GM23248 (cell line): ENCODE data around the gene ALDH3B1.
"Not testable (repeated sequence)": the region's sequence is repeated elsewhere in the genome, so short reads cannot be mapped to it uniquely, and the experiment has no call there.

ENCODE experiments used
- EZH2 ChIP-seq: fragments of 200-600 bp; sonication (generic); IDR thresholded peaks from 2 replicates; pipeline ENCODE4 v1.6.1; 2018; ENCODE audit warnings: antibody characterized with exemption, mild to moderate bottlenecking; ENCODE audit not compliant: insufficient read depth, poor library complexity, severe bottlenecking
- EZH2phosphoT487 ChIP-seq: fragments of 200-600 bp; sonication (generic); IDR thresholded peaks from 2 replicates; pipeline ENCODE4 v1.6.1; 2018; ENCODE audit warnings: antibody characterized with exemption, moderate library complexity, mild to moderate bottlenecking, low read depth; ENCODE audit not compliant: insufficient read depth

- not testable (repeated sequence) for TF ChIP-seq EZH2, EZH2phosphoT487
Observed at GRCh38 chr11:67964746-67965145, 45.4 kb upstream of the ALDH3B1 start.
